Peyer's patch (tissue), 4 donors: Measurements from ENCODE around the gene ZIC5. TPM values are rescaled to one million over a fixed set of nuclear protein-coding genes. Genes with fewer than 3 reads are reported as not detected.

ENCODE experiments used
- DNase-seq, 3 donors: peaks; one replicate each; pipeline ENCODE4 v3.0.0-alpha.2; 2017 to 2019
- H3K27ac ChIP-seq, 4 donors: fragments of 200-600 bp; sonication (generic); one replicate each; pipeline ENCODE4 v1.5.1; 2016 to 2019
- H3K27me3 ChIP-seq, 2 donors: fragments of 200-600 bp; sonication (generic); one replicate each; pipeline ENCODE4 v1.5.1; 2019
- H3K36me3 ChIP-seq, 3 donors: fragments of 200-600 bp; sonication (generic); one replicate each; pipeline ENCODE4 v1.5.1; 2016 to 2019
- H3K4me1 ChIP-seq, 4 donors: fragments of 200-600 bp; sonication (generic); one replicate each; pipeline ENCODE4 v1.5.1; 2016 to 2019
- H3K4me3 ChIP-seq, 4 donors: fragments of 200-600 bp; sonication (generic); 1 replicate in 3 of 4; 2 replicates in 1 of 4; pipeline ENCODE4 v1.5.1; 2016 to 2019; ENCODE audit warnings: mild to moderate bottlenecking in 1 of 4
- H3K9me3 ChIP-seq, 4 donors: fragments of 200-600 bp; sonication (generic); one replicate each; pipeline ENCODE4 v1.5.1; 2016 to 2019; ENCODE audit warnings: mild to moderate bottlenecking in 1 of 4
- POLR2A ChIP-seq, 2 donors: fragments of 450-650 bp; IDR thresholded peaks; one replicate each; pipeline ENCODE4 v1.5.1; 2017; ENCODE audit warnings: antibody characterized with exemption in 2 of 2, mild to moderate bottlenecking in 2 of 2, moderate library complexity in 2 of 2
- total RNA-seq, 4 donors: library from RNA; depleted of rRNA; stranded (reverse); fragments of >200 nt; gene quantifications; one replicate each; pipeline ENCODE4 v1.1.0, GENCODE V29; 2016
- TF ChIP-seq, protein P1 (sequence below), 6 experiments: fragments of 450-650 bp in 4 of 6; fragments of 200-600 bp in 2 of 6; sonication (generic) in 1 of 6; IDR thresholded peaks; one replicate each; pipeline ENCODE4 v1.5.1; 2017 to 2019; ENCODE audit warnings: antibody characterized with exemption in 6 of 6, mild to moderate bottlenecking in 3 of 6, moderate library complexity in 1 of 6

Gene ZIC5
- total RNA-seq, 4 donors from 2014 or later, result not detected

DNA sequence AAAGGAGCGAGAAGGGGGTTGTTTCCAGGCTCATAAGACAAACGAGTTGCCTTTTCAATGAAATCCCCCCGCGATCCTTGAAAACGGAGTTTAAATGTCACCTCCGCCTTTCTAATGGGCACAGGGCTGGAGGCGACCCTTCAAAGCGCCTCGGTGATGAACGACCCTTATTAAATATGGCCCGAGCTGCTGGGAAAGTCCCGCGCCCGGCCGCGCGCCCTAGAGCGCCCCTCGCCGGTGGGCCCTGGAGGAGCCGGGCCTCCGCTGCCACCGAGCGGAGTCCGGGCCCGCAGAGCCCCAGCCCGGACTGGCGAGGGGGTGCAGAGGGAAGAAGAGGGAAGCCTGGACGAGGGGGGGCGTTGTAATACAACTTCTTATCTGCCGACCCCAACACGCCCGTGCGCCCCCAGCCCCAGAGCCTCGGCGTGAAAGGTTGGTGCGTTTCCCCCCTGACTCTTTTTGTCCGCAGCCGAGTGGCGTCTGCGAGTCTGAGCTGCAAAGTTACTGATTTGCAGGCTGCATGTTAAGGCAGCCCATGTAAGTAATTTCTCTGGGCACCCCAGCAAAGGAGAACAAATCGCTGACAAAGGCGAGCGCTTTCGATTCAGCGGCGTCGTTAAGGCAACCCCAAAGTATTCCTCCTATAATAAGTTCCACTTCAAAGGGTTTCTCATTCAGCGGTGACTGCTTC, 11.9 kb downstream of the ZIC5 start:
- no peak overlapping the region for H3K27ac ChIP-seq
- H3K4me3 ChIP-seq, result peak overlapping the region in 2 of 4 donors; percentile 30 to 44

DNA sequence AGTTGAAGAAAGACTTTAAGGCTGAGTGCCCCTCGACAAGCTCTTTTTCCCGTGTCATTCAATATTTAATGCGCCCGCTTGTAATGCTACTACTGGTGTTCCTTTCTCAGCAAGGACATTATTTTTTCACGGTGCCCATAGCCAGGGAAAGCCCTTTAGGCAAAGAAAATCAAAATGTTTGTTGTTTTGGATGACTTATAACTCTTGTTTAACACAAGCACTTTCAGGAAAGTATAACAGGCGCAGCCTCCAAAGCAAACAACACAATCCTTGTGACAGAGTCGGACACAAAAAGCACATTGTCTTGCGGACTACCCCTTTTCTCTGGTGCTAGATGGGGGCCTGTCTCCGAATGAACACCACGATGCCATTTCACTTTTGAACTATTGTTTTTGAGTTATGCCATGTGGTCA, 12.4 kb downstream of the ZIC5 start:
- no peaks in the 10 kb centered on the region for H3K36me3 ChIP-seq
- H3K4me1 ChIP-seq, result peaks cover 0 to 36% (median 7%) of the 10 kb centered on the region in 4 donors
- H3K9me3 ChIP-seq, result no peaks in the 10 kb centered on the region
- TF ChIP-seq, protein P1, sequence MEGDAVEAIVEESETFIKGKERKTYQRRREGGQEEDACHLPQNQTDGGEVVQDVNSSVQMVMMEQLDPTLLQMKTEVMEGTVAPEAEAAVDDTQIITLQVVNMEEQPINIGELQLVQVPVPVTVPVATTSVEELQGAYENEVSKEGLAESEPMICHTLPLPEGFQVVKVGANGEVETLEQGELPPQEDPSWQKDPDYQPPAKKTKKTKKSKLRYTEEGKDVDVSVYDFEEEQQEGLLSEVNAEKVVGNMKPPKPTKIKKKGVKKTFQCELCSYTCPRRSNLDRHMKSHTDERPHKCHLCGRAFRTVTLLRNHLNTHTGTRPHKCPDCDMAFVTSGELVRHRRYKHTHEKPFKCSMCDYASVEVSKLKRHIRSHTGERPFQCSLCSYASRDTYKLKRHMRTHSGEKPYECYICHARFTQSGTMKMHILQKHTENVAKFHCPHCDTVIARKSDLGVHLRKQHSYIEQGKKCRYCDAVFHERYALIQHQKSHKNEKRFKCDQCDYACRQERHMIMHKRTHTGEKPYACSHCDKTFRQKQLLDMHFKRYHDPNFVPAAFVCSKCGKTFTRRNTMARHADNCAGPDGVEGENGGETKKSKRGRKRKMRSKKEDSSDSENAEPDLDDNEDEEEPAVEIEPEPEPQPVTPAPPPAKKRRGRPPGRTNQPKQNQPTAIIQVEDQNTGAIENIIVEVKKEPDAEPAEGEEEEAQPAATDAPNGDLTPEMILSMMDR (IDR thresholded peaks at IDR 0.05), result no peak
- TF ChIP-seq POLR2A (IDR thresholded peaks at IDR 0.05), result no peak
- H3K27me3 ChIP-seq, result peaks cover 0 to 69% of the 10 kb centered on the region in 2 donors
- no peak for DNase-seq
- H3K4me3 ChIP-seq, result no peak overlapping the region
- H3K27ac ChIP-seq, result no peak overlapping the region

More for the DNA sequence above, 11.9 kb downstream of the ZIC5 start:
- H3K27me3 ChIP-seq, result peaks cover 0 to 69% of the 10 kb centered on the region in 2 donors
- H3K9me3 ChIP-seq, result no peaks in the 10 kb centered on the region
- peaks cover 0 to 36% (median 7%) of the 10 kb centered on the region in 4 donors for H3K4me1 ChIP-seq
- no peak for DNase-seq
- H3K36me3 ChIP-seq, result no peaks in the 10 kb centered on the region
- no peak for TF ChIP-seq POLR2A (IDR thresholded peaks at IDR 0.05)

DNA sequence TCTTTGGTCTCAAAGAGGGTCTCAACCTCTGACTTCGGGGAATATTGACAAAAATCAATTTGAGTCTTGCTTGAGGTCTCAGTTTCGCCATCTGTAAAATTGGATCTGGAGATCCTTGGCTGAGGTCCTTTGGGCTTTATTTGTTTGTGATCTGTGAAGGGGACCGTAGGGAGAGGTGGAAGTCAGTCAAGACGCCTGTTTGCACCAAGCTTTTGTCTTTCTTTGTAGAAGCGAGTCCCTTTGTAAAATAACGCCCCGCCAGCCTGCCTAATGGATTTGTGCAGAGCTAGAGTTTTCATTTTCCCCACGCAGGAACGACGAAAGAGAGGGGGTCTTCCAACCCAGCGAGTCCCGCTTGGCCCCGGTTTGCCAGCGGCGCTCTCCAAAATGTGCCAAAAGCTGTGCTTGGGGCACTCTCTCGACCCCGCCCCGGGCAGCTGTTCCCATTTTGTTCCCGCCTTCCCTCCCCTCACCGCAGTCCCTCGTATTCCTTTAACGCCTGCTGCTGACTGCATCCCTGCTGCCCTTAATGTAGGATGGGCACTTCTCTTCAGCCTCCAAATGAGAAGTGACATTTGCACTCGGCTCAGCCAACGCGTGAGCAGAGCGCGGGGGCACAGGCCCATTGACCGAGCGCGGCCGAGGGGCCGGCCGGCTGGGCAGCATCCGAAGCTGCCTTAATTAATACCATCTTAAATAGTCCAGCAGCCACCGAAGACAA, 13.0 kb downstream of the ZIC5 start:
- Histone ChIP-seq H3K4me1 (peaks cover 0 to 36% (median 7%) of the 10 kb centered on the region in 4 donors), H3K4me3 (no peak overlapping the region), H3K9me3 (no peaks in the 10 kb centered on the region), H3K27me3 (peaks cover 0 to 69% of the 10 kb centered on the region in 2 donors), H3K27ac (no peak overlapping the region), H3K36me3 (no peaks in the 10 kb centered on the region)
- TF ChIP-seq, protein P1 (IDR thresholded peaks at IDR 0.05), result no peak
- no peak for DNase-seq

DNA sequence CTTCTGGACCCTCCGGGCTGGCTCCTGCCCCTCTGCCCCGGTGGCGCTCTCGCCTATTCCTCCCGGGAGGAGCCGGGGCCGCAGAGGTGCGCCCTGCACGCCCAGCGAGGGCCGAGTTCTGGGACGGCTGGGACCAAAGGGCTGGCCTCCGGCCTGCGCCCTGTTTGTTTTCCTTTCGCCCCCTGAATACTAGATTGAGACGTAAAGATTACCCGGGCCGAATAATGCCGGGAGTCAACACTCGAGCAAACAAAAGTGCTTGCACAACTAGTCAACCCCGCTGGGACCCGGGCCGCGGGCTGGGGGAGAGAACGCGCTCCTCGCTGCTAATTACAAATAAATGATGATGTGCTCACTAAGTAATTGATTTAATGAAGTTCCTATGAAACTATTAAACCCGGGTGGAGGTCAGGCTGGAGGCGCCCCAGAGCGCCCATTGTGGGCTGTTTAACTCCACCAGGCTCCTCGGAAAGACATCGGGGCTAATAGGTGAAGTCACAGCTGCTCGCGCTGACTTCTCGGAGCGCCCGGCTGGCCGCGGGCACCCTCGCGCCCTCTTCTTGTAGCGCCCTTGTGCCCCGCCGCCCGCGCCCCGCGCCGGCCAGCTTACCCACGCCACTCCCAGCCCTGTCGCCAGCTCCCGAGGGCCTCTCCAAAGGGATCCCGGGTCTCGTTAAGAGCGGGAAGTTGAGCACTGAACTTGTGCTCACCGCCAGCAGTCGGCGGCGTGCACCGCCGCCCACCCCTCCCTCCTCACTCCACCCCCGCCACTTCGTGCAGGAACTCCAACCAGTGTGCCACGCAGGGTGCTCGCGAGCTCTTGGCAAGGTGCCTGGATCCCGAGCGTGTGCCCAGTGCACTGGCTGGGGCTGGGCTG, 14.9 kb downstream of the ZIC5 start:
- Histone ChIP-seq H3K36me3 (no peaks in the 10 kb centered on the region), H3K27ac (no peak overlapping the region), H3K4me1 (peaks cover 0 to 36% (median 7%) of the 10 kb centered on the region in 4 donors), H3K27me3 (peaks cover 0 to 68% of the 10 kb centered on the region in 2 donors), H3K4me3 (peak overlapping the region in 2 of 4 donors; percentile 18 to 28), H3K9me3 (no peaks in the 10 kb centered on the region)
- DNase-seq, result no peak
- no peak for TF ChIP-seq POLR2A (IDR thresholded peaks at IDR 0.05)
- TF ChIP-seq, protein P1 (IDR thresholded peaks at IDR 0.05), result no peak

DNA sequence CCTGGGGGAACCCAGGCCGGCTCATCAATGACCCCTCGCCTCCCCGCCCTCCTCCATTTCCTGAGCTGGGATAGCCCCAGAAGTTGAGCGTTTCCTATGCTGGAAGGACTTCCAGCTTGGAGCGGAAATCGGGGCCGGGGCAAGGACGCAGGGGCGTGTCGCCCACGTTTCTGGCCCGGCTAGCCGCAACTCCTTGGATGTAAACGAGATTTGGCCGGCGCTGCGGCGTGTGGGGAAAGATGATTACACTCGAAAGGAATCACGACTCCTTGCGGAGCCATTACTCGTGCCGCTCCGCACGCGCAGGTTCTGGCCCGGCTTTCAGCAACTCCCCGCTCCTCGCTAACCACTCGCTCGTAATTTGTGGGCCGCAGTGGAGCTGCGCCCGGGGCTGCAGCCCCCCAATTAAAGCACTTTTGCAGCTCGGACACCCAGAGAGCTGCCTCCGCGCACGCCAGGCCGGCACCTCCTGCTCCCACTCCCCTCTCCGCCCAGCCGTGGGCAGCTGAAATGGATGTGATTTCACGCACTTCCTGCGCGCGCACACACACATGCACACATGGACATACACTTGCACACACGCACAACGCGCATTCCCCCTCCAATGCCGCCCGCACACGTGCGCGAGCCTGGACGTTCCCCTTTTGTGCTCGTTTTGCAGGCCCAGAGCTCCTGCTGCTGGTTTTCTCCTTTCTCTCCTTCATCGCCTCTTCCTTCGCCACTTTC, 15.7 kb downstream of the ZIC5 start:
- H3K4me3 ChIP-seq, result peak overlapping the region in 2 of 4 donors; percentile 18 to 28
- H3K27me3 ChIP-seq, result peaks cover 0 to 60% of the 10 kb centered on the region in 2 donors
- no peaks in the 10 kb centered on the region for H3K9me3 ChIP-seq
- TF ChIP-seq, protein P1 (IDR thresholded peaks at IDR 0.05), result no peak
- TF ChIP-seq POLR2A (IDR thresholded peaks at IDR 0.05), result no peak
- no peaks in the 10 kb centered on the region for H3K36me3 ChIP-seq
- no peak for DNase-seq
- H3K4me1 ChIP-seq, result peaks cover 0 to 36% (median 7%) of the 10 kb centered on the region in 4 donors
- H3K27ac ChIP-seq, result no peak overlapping the region
